ENCODE measurements around the gene PLCB1.

The PLCB1 gene

DNA sequence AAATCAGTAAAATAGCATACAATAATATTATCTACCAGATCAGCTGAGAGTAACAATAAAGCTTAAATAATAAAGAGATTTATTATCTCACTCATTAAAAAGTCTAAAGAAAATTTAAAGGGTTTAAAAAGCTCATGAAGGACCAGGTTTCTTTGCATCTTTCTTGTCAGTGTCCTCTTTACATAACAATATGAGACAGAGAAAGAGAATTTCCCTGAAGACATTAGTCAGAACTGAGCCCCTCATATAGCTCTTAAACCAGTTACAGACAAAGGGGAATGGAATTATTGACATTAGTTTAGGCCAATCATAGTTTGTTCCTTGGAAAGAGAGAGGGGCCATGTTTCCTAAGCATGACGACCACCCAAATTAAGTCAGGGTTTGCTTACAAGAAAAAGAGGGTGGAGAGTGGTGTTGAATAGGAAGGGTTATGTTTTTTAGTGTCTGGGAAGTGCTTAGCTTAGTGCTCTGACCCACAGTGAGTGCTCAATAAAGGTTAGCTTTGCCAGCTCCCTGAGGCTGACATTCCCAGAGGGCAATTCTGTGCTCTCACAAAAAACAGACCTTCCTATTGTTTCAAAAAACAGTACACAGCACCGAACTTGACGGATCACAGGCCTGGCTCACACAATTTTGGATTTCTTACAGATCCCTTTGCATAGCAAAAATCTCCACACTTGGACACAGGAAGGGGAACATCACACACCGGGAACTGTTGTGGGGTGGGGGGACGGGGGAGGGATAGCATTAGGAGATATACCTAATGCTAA is 3.6 kb upstream of the PLCB1 start:
- in situ Hi-C loops (cut with MboI; ENCODE audit: low sequenced_read_pairs), result no loop called here

DNA sequence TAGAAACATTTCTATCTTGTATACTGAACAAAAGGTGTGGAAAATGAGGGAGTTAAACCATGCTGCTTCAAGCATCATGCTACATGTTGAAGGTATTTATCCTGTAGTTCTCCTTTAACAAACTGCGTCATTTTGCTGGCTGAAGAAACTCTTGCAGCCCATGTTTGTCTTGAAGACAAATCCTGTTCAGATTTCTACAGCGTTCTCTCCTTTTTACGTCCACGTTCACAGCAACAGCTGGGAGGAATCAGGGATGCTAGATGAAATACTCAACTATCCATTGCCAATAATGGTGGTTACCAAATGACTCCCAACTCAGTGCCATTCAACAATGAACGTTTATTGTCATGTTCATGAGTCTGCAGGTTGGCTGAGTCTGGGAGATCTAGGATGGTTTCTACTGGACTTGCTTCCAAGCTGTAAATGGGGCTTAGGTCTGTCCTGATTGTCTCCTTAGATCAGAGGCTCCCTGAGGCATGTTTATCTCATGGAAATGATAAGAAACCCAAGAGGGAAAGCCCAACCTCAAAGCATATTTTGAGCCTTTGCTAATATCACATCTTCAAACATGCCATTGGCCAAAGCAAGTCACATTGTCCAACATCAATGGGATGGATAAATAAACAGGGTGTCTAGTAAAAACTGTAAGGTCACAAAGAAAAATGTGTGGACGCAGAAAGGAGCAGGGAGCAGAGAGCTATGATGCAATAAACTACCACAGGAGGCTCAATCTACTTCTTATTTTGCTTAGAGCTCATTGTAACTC is 2.7 kb upstream of the PLCB1 start:
- in situ Hi-C loops (cut with MboI; ENCODE audit: low sequenced_read_pairs), result no loop called here

DNA sequence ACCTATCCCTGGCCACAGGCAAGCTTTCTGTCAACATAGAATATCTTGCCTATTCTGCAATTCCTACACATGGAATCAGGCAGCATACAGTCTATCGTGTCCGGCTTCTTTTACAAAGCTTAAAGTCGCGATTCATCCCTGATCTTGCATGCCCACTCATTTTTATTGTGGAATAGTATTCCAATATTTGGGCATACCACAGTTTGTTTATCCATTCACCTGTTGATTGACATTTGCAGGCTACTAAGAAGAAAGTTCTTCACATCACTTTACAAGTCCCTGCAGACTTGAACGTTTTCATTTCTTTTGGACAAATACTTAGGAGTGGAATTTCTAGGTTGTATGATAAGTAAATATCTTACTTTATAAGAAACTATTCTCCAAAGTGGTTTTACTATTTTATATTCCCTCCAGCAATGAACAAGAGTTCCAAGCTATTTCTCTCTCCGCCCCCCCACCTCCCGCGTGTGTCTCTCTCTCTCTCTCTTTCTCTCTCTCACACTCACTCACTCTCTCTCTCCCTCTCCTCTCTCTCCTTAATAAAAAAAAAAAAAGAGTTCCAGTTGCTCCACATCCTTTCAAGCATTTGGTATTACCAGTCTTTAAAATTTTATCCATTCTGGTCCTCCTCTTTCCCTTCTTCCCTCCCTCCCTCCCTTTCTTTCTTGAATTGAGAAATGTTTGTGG is 1.1 kb upstream of the PLCB1 start:
- in situ Hi-C loops (cut with MboI; ENCODE audit: low sequenced_read_pairs), result no loop called here

DNA sequence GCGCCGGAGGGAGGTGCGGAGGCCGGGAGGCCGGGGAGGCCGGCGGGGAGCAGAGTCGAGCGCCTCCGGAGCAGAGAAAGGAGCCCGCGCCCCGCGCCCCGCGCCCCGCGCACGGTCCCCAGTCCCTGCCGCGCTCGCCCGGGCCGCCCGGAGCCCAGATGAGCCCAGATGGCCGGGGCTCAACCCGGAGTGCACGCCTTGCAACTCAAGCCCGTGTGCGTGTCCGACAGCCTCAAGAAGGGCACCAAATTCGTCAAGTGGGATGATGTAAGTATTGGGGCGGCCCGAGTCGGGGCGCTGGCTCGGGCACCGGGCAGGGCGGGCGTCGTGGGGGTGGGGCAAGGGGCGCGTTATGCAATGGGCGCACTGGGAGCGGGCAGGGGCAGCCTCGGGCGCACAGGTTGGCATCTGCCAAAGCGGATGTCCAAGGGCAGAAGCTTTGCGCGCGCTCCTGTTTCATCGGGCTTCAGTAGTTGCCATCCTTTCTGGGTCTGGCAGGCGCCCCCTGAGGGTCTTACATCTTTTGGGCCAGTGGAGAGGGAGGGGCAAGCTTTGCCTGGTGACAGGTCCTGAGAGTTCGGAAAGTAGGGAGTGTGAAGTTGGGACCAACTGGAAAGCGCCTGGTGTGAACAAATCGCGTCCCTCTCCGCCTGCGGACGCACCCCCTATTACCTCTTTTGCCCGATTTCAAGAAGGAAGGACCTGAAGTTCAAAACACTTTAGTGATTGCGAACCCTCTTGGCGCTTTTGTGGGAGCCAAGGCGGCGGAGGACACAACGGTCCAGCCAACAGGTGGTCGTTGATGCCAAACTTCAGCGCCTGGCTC is 631 bp downstream of the PLCB1 start:
- in situ Hi-C loops (cut with MboI; ENCODE audit: low sequenced_read_pairs), result no loop called here

DNA sequence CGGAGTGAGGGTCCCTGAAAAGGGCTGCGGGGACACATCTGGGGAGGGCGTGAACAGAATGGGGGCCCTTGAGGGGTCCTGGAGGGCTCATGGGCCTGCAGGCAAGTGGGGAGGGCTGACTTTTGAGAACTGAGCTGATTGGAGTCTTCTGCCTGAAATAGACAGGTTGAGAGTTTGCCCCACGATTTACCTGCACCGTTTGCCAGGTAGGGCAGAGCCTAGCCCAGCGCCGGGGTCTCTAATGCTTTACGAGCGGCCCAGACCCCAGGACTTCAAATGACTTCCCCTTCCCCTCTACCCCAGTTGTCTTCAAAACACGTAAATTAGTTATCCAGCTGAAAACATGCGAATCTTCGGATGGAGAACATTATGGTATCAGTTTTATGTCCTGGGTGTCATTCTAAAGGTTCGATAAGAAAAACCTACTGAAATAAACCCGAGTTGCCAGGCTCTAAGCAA is 1.3 kb downstream of the PLCB1 start:
- in situ Hi-C loops (cut with MboI; ENCODE audit: low sequenced_read_pairs), result no loop called here

DNA sequence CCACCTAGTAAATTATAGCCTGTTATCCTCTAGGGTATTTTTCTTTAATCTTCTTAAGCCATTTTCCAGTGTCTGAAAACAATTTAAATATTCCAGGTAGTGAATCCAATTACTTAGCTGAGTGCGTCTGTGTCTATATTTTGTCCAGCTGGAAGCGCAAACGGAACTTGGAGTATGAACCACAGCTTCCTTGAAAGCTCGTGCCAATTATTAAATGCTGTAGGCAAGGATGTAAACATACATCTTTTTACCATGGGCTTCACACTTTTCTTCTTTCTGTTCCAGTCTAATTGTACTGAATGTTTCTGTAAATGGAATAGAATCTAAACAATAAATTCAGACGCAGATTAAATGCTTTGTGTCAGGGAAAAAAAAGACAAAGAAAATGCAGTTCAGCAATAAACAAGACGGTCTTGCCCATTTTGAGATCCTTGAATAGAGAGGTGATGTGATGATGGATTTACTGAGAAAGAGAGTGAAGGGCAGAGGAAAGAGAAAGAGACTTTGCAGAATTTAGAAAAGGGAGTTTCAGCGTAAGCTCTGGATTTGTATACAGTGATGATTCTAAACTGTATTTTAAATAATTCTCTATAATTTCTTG is 1.9 kb downstream of the PLCB1 start:
- in situ Hi-C loops (cut with MboI; ENCODE audit: low sequenced_read_pairs), result no loop called here

DNA sequence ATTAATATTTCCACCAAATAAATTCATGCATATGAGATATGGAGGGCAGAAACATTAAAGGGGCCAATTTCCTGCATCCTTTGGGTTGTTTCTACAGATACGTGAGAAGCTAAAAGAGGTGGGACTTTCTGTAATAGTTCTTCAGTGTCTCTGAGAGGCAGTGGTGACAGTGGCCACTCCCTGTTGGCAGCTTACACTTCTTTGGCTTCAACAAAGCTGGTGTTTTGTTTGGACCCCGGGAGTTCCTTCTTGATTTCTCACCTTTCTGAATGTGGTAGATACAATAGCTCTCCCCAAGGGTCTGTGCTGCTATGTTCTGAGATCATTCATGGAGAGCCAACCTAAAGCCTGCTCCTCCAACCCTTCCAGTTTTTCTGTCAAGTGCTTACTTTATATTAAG is 7.8 kb downstream of the PLCB1 start:
- in situ Hi-C loops (cut with MboI; ENCODE audit: low sequenced_read_pairs), result no loop called here

DNA sequence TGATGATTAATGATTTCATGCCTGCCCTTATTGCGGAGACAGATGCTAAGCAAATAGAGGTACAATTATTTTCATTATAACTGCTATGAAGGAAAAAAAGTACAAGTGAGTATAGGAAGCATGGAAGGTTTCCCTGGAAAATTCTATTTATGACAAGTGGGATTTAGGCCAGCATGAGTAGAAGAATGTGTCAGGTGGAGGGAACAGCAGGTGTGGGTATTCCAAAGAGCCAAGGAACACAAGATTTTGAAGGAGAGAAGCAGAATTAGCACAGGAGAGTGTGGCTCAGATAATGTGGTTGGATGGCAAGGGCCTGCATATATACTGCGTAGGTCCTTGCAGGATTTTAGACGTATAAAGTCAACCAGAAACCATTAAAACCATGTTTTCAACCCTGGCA is 11.4 kb downstream of the PLCB1 start:
- in situ Hi-C loops (cut with MboI; ENCODE audit: low sequenced_read_pairs), result no loop called here

DNA sequence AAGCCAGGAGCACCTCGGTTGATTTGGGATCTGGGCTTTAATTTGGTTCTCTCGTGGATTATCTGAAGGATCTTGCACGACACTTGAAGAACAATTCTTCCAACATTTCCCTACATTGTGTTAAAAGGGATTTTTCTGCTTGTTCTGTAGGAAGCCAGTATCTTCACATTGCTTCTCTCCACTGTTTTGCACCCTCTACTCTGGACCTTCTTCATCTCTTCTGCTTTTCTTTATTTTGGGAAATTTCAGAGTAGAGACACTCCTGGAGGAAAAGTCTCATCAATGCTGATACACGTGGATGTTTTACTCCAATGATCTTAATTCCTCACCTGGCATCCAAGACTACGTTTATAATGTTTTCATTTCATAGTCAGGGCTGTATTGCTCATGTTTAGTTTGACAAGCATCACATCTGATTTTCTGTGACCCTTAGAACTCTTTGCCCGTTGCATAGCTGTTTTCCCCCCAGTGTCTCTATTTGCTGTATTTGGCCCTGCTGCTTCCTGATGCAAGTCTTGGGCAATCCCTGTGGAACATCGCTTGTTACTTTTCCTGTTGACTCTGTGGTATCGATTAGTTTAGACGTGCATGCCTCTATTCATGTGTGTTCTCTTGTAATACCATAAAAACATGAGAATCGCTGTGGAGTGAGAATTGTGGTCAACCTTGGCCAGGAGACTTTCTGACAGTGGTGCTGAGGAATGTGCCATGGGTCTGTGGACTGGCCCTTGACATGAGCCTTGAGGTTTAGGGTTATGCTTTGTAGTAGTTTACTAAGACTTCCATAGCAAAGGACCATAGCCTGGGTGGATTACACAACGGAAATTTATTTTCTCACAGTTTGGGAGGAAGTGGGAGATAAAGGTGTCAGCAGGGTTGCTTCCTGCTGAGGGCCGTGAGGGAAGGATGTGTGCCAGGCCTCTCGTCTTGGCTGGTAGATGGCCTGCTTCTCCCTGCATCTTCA is 12.5 kb downstream of the PLCB1 start:
- in situ Hi-C loops (cut with MboI; ENCODE audit: low sequenced_read_pairs), result no loop called here

DNA sequence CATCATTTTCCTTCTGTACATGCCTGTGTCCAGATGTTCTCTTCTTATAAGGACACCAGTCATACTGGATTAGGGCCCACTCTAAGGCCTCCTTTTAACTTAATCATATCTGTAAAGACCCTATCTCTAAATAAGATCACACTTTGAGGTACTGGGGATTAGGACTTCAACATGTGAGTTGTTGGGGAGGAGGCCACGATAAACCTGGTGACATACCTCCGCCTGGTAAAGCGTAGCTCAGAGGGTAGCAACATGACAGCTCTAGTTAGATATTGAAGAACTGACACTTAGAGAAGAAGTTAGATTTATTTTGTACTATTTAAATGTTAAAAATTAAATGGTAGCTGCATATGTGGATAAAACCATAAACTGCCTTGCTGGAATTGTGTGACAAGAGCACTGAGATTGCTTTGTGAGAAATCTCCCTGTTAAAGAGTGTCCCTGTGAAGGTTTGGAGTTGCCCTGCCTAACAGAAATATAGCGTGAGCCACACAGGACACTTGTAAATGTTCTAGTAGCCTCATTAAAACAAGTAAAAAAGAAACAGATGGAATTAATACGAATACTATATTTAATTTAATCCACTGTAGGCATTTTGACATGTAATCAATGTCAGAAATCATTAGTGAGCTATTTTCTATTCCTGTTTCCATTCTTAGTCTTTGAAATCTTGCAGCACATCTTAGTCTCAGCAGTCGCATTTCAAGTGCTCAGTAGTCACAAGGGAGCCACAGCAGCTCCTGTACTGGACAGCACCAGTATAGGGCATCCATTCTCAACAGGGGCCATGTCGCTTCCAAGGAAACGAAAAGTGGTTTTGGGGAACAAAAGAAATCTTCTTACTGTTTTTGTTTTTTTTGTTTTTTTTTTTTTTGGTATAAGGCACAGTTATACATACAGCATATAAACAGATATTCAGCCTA is 13.4 kb downstream of the PLCB1 start:
- in situ Hi-C loops (cut with MboI; ENCODE audit: low sequenced_read_pairs), result no loop called here

DNA sequence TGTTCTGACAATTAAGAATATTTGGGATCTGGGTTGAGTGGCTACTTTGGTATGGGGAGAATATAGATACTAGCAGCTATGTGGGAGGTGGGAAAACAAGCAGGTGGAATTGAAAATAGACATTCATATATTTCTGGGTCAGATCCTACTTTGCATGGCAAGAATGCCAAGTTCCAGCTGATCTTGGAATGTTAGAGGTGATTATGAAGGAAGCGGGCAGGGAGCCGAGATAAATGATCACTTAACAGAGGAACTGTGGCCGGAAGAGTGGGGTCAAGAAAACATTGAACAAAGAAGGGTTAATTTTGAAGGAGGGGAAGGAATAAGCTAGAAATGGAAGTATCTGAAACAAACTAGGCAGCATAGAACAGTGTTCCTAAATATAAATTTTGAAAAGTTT is 15.4 kb downstream of the PLCB1 start:
- in situ Hi-C loops (cut with MboI; ENCODE audit: low sequenced_read_pairs), result no loop called here

DNA sequence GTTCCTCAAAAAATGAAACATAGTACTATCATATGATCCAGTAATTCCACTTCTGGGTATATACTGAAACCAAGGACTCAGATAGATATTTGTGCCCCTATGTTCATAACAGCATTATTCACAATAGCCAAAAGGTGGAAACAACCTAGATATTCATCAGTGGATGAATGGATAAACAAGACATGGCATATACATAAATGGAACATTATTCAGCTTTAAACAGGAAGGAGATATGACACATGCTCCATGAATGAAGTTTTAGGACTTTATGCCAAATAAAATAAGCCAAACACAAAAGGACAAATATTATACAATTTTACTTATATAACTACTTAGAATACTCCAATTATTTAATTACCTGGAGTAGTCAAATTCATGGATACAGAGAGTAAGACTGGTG is 16.4 kb downstream of the PLCB1 start:
- in situ Hi-C loops (cut with MboI; ENCODE audit: low sequenced_read_pairs), result no loop called here

DNA sequence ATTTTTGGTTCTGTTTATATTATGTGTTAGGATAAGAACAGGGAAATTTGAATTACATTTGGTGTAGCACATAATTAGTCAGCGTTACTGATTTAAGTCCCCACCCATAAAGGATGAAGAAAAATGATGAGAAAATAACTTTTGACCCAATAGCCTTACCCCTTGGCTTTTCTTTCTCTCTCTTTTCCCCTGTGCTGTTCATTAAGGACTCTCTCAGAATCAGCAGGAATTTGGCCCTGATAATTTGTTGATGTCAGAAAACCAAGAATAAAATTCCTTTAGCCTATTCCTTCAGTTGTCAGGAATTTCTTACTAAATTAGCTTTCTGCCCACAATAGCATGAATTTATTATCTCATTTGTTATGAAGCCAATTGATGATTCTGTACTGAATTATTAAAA is 18.5 kb downstream of the PLCB1 start:
- in situ Hi-C loops (cut with MboI; ENCODE audit: low sequenced_read_pairs), result no loop called here

DNA sequence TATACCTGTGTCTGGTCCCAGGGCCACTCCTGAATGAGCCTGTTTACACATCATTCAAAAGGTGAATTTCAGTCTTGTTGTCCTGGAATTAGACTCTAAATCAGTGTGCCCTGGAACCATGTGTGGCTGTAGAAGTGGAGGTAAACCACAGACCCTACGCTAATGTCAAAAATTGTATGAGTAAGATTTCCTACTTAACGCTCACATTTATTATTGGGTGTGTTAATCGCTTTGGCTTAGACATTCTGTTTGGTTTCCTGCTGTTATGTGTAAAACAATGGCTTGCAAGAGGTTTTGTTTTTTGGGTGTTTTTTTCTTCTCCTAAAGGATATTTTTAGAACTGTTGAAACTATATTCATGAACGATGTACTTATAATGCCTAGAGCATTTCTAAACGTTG is 19.3 kb downstream of the PLCB1 start:
- in situ Hi-C loops (cut with MboI; ENCODE audit: low sequenced_read_pairs), result no loop called here

DNA sequence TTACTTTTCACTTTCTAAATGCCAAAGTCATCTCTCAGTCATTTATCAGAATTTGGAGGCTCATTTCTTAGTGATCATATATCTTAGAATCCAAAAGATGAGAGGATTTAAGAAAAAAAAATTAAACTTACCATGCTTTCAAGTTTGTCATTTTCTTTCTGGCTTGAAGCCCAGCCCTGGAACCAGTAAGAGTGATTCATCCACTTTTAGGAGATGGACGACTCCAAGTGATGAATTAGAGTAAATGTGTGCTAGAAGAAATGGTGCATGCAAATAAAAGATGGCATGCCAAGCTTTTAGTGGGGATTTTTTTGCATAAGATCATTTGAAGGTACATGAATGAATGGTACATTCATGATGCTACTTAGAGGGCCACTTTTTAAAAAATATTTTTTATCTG is 20.1 kb downstream of the PLCB1 start:
- in situ Hi-C loops (cut with MboI; ENCODE audit: low sequenced_read_pairs), result no loop called here

DNA sequence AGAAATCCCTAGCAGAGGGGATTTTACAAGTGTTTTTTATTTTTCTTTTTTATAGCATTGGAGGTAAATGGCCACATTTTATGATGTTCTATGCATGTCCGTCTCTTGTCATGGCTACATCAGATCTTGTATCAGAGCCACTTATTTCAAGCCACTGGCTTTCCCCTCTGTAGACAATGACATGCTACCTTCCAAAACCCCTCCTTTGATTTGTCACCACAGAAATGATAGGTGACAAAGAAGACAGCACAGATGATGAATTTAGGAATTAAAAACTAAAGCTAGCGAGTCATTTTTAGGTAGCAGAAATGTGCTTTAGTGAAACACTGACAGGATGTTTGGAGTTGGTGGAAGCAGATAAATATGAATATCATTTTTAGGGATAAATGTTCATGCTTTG is 20.8 kb downstream of the PLCB1 start:
- in situ Hi-C loops (cut with MboI; ENCODE audit: low sequenced_read_pairs), result no loop called here

DNA sequence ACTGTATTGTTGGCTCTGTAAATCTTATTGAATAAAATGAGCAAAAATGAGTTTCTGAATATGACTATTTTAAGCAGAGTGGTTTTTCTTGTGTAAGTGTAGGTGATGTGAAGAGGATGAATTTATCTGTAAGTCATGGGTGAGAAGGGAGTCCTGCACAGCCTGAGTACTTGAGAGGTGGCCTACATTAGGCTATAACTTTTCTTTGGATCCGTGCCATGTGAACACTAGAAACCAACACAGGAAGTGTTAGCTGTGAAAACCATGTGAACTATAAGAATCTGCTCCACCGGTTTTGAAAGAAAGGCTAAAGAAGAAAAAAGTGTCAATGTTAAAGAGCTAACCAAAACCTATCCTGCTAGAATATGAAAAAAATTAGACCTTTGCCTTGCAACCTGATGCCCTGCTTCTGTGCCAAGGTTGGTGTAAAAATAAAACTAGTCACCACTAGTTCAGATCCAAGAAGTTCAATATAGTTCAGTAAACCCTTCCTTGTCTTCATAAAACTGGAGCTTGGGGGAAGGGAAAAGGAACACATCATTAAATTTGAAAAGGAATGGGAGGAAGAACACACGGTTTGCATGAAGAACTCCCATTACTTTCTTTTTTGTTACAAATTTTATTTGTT is 21.3 kb downstream of the PLCB1 start:
- in situ Hi-C loops (cut with MboI; ENCODE audit: low sequenced_read_pairs), result no loop called here

DNA sequence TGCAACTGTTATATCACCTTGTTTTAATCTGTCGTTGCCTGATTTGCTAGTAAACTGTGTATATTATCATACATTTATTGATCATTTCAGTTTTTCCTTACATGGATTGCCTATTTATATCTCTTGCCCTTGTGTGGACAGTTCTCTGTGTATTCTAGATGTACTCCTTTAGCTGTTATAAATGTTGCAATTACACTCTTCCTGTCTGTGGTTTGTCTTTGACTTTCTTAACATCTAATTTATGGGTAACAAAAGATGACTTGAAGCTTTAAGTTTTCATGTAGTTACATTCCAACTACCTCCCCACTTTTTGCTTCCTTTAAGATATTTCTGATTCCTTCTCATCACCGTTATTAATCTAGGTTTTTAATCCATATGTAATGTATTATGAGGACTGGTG is 22.6 kb downstream of the PLCB1 start:
- in situ Hi-C loops (cut with MboI; ENCODE audit: low sequenced_read_pairs), result no loop called here
